HG02885 (cell line): ENCODE results near the gene AVP.
A peak's percentile ranks its signal among the peaks of the same experiment; 100 is the strongest.
"Not testable (repeated sequence)": the region's sequence is repeated elsewhere in the genome, so short reads cannot be mapped to it uniquely, and the experiment has no call there.

Experiments used
- ATAC-seq: cut with Tn5 transposase; IDR thresholded peaks from one replicate; pipeline ENCODE4 v1.9.1; 2021; ENCODE audit warnings: mild to moderate bottlenecking; ENCODE audit not compliant: unreplicated experiment, poor library complexity

AVP gene

DNA sequence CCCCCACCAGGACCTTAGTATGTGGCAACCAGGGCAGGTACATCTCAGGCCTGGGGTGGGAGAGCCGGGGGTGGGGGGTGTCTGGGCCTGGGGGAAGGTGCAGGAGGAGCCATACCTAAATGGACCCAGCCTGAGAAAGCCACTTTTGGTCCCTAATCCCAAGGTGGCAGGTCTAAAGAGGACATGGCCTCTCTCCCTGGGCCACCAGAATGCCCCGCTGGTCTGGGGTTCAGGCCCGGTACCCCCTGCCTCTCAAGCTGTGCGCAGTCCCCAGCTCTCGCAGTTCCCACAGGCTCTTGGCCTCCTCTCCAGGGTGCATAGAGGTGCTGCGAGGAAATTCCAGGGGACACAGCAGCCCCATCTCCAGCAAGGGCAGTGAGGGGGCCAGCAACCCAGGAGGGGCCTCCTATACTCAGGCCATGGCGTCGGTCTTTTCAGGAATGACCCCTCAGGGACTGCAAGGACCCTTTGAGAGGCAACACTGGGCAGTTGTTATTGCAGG lies 1.1 kb upstream of the AVP start:
- ATAC-seq, result no peak

DNA sequence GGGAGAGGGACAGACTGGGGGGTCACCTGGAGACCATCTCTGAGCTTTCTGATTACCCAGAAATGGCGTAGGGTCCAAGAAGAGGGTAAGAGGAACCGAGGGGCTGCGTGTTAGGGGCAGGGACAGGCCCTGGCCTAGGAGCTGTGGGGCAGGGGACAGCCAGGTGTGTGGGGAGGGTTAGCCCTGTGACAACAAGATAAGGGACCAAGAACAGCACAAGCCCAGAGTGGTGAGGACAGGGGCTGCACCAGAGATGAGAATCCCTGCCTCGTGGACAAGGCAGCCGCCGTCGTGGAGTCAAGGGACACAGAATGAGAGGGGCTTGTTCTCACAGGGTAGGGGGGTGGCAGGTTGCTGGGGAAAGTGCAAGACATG lies 449 bp upstream of the AVP start:
- no peak for ATAC-seq

- no peak for ATAC-seq
These were observed 1.3 kb downstream of the AVP start for GRCh38 chr20:3082955-3083952.

DNA sequence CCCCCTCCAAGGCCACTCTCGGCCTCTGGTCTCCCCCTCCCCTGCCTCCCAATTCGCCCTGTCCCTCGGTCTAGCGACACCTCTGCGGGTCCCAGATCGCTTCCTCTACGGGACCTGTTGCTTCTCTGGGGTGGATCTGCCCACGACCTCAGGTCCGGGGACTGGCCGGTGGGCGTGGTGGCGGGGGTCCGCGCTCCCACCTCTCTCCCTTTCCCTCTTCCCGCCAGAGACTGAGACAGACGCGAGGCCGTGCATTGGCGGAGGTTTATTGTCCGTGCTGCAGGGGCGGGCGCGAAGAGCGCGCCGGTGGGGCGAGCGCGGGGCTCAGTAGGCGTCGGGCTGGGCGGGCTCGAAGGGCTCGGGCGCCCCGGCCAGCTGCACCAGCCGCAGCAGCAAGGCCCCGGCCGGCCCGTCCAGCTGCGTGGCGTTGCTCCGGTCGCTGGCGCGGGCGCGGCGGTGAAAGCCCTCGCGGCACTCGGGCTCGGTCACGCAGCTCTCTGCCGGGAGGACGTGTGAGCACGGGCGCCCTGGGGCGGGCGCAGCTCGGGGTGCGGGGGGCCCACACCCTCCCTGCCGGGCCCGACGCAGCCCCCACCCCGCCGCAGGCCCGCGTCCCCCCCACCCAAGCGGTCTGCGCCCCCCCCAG lies 2.1 kb downstream of the AVP start:
- ATAC-seq, result no peak

- no peak for ATAC-seq
These were observed 2.9 kb downstream of the AVP start for GRCh38 chr20:3081641-3082040.

DNA sequence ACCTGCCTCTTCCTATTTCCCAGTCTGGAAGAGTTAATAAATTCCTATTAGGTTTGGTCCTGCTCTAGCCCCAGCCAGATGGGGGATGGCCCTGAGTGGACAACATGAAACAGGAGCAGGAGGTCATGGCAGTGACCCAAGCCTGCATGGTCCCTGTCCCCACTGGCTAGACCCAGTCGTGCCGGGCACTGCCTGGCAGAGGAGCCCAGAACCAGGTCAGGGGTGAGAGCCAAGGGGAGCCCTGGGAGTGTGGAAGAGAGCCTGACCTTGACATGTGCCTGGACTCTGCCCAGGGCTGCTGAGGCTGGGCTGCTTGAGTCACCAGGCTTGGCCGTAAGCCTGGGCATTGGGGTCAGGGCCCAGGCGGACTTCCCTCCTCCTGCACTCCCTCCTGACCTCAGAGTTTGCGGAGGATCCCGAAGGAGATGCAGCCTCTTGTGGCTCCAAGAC lies 3.6 kb downstream of the AVP start:
- ATAC-seq, result no peak

- ATAC-seq, result no peak
These were observed 6.8 kb downstream of the AVP start for GRCh38 chr20:3077618-3078134.

DNA sequence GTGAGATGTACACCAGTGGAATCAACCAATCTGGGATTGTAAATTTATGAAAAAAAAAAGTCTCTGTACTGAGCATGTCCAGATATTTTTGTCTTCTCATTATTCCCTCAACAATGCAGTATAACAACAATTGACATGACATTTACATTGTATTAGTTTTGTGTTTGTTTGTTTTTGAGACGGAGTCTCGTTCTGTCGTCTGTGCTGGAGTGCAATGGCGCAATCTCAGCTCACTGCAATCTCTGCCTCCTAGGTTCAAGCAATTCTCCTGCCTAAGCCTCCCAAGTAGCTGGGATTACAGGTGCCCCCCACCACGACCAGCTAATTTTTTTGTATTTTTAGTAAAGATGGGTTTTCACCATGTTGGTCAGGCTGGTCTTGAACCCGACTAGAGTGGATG lies 9.2 kb downstream of the AVP start:
- ATAC-seq, result not testable (repeated sequence)

GRCh38 chr20:3074812-3075211 lies 9.7 kb downstream of the AVP start:
- no peak for ATAC-seq

GRCh38 chr20:3073251-3073643 lies 11.3 kb downstream of the AVP start:
- not testable (repeated sequence) for ATAC-seq

DNA sequence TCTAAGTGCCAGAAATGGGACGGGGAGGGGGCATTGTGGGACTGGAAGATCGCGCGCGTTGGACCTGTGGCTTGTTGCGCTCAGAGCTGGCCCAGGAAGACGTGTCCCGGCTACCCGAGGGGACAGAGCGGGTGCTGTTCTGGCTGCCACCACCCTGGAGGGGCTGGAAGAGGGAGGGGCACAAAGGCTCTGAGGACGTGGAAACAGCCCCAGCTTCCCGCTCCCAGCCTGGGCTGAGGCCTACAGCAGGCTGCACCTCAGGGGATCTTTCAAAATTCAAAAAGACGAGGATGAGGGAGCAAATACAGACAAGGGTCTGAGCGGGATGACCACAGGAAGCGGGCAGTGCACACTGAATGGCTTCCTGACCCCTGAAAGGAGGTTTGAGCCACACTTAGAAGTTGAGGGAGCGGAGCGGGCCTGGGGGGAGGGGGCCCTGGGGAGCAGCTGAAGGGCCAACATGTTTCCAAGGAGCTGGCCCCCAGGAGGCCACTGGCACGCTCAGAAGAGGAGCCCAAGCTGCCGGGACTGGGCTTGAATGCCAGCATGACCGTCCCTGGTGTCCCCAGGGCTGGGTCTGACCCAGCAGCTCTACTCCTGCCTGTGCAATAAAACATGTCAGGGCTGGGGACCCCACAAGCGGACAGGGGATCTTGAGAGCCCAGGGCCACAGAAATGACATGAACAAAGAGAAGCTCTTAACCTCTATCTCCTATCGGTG lies 11.8 kb downstream of the AVP start:
- no peak for ATAC-seq

DNA sequence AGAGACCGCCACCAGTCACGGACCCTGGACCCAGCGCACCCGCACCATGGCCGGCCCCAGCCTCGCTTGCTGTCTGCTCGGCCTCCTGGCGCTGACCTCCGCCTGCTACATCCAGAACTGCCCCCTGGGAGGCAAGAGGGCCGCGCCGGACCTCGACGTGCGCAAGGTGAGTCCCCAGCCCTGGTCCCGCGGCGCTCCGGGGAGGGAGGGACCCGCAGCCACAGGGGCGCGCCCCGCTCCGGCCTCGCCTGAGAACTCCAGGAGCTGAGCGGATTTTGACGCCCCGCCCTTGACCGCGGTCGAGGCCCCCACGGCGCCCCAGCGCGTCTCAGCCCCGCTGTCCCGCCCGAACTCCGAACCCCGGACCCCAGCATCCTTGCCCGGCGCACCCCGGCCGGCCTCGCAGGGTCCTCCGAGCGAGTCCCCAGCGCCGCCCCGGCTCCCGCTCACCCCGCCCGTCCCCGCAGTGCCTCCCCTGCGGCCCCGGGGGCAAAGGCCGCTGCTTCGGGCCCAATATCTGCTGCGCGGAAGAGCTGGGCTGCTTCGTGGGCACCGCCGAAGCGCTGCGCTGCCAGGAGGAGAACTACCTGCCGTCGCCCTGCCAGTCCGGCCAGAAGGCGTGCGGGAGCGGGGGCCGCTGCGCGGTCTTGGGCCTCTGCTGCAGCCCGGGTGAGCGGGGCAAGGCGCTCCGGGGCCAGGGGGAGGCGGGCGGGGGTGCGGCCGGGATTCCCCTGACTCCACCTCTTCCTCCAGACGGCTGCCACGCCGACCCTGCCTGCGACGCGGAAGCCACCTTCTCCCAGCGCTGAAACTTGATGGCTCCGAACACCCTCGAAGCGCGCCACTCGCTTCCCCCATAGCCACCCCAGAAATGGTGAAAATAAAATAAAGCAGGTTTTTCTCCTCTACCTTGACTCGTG lies 12.7 kb downstream of the AVP start, which contains the start of gene OXT:
Gene OXT, plus strand, starts transcription at position 11 of the 920 bp plus-strand sequence. Its CDS starts 36 bp downstream, at position 47.
- no peak for ATAC-seq

GRCh38 chr20:3071266-3071609 lies 13.3 kb downstream of the AVP start:
- no peak for ATAC-seq

DNA sequence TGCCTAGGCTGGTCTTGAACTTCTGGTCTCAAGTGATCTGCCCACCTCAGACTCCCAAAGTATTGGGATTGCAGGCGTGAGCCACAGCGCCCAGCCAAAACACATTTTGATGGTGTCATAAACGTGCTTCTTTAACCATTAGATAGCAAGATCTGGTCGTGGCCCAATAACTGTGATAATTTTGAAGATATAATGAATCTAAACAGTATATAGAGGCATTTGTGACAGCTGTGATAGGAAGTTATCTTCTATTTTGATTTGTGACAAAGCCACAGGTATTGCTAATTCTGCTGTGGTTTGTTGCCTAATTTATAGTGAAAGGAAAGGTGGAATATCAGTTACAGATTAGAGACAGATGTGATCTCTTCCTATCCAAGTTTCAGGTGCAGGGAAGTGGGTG lies 13.8 kb downstream of the AVP start:
- ATAC-seq, result no peak

- ATAC-seq, result no peak
These were observed 15.3 kb downstream of the AVP start for GRCh38 chr20:3068986-3069900.

DNA sequence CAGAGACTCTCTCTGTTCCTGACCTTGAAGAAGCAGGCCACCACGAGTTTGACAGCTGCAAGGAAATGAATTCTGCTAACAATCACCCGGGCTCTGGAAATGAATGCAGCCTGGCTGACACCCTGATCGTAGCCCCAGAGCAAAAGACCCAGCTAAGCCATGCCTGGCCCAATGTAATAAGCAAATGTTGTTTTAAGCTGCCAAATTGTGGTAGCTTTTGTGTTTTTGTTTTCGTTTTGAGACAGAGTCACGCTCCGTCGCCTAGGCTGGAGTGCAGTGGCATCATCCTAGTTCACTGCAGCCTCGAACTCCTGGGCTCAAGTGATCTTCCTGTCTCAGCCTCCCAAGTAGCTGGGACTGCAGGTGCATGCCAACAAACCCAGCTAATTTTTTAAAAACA lies 16.4 kb downstream of the AVP start:
- ATAC-seq, result peak; percentile 50

DNA sequence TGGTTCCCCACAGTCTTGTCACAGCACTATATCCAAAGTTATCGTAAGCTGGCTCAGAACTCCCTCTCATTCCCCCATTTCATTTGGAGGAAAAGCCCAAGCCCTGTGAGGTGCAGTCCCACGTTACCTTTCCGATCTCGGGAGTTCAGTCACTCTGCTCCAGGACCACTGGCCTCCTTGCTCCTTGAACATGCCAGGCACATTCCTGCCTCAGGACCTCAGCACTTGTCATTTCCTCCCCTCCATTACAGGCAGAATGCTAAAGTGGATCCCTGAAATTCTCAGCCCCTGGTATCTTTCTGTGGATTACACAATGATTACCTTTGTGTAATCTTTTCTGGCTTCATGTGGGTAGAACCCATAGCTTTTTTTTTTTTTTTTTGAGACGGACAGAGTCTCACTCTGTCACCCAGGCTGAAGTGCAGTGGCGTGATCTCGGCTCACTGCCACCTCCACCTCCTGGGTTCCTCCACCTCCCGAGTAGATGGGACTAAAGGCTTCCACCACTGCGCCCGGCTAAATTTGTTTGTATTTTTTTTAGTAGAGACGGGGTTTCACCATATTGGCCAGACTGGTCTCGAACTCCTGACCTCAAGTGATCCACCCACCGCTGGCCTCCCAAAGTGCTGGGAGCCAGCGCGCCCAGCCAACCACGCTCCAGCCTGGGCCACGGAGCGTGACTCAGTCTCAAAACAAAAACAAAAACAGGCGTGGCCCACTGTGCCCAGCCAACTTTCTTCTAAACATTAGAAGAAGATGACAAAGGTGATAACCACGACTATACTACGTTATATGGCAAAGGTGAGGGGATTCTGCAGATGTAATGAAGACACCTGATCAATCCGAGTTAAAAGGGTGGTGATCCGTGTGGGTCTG lies 17.1 kb downstream of the AVP start:
- ATAC-seq, result no peak
